HG03280 (cell line): ENCODE data around the gene SEMA4D.
"Not testable (repeated sequence)": the region's sequence is repeated elsewhere in the genome, so short reads cannot be mapped to it uniquely, and the experiment has no call there.

ENCODE experiments used
- ATAC-seq: cut with Tn5 transposase; IDR thresholded peaks from one replicate; pipeline ENCODE4 v1.9.1; 2021; ENCODE audit warnings: mild to moderate bottlenecking, moderate library complexity; ENCODE audit not compliant: unreplicated experiment

SEMA4D gene

GRCh38 chr9:89375191-89375760 lies 122.6 kb downstream of the SEMA4D start:
- no peak for ATAC-seq

- ATAC-seq, result no peak
Observed at GRCh38 chr9:89374176-89374575, 123.7 kb downstream of the SEMA4D start.

DNA sequence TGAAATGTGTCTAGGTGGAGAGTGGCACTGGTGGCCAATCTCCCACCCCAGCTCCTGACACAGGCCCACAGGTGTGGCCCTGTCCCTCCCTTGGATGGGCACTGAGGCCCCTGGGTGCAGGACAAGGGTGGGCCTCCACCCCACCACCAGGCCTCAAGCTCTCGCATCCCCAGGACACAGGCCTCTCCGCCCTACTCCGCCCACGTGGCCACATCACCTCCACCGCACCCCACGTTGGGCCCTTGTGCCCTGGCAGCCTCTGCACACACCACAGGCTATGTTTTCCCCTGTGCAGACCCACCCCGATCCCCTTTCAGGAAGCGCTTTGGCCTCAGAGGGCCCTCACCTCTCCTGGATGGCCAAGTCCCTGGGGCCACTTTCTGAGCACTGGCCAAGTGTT lies 124.9 kb downstream of the SEMA4D start:
- no peak for ATAC-seq

DNA sequence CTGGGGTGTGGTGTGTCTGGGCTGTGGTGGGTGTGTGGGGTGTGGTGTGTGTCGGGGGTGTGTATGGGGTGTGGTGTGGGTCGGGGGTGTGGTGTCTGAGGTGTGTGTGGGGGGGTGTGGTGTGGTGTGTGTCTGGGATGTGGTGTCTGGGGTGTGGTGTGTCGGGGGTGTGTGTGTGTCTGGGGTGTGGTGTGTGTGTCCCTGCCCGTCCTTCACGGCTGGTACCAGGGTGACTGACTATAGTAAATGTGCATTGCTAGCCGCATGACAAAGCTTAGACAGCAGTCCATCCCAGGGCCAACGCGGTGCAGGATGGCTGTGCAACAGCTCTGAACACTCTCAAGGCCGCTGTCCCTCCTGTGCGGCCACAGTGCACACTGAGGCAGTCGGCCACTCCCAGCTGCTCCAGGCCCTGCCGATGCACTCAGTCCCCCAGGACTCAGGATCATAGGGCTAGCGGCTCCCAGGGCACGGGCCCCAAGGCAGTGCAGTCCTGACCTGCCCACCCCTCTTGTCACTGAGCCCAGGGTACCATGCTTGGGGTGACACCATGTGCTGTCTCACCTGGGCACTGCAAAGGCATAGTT lies 125.6 kb downstream of the SEMA4D start:
- no peak for ATAC-seq

GRCh38 chr9:89371791-89372190 lies 126.1 kb downstream of the SEMA4D start:
- not testable (repeated sequence) for ATAC-seq

GRCh38 chr9:89370593-89370992 lies 127.3 kb downstream of the SEMA4D start:
- no peak for ATAC-seq

- no peak for ATAC-seq
Observed at GRCh38 chr9:89368978-89369377, 128.9 kb downstream of the SEMA4D start.

GRCh38 chr9:89368550-89368949 lies 129.4 kb downstream of the SEMA4D start:
- no peak for ATAC-seq

- no peak for ATAC-seq
Observed at GRCh38 chr9:89367726-89368437, 130.0 kb downstream of the SEMA4D start.

DNA sequence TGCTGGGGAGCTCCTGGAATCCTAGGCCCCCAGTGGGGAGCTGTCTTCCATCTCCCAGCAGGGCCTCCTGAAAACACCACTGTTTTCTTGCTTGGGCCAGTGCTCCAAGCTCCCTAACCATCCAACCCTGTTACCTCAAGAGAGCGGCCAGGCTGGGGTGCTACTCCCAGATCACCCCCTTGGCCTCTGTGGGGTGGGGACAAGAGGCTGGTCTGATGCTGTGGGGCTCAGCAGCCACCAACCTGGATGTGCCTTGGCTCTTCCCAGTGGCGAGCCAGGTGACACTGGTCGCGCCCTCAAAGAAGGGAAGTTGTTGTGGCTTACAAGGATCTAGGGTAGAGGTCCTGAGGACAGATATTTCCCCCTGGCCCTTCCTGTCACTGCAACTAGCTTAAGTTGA lies 130.6 kb downstream of the SEMA4D start:
- ATAC-seq, result no peak

DNA sequence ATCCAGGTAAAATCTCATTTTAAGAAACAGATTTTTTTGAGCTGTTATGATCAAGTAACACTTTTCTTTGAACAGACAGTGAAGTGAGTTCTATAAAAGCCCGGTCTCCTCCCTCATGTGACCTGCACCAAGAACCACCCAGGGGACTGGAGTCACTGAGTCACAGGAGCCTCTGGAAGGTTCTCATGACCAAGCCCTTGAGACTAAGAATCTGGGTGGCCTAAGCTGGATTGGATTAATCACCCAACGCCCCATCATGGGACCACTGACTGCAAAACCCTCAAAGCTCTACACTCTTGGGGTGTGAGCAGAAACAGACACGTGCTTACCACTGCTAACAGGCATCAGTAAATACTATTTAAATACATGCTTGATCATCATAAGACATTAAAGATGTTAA lies 131.2 kb downstream of the SEMA4D start:
- no peak for ATAC-seq

DNA sequence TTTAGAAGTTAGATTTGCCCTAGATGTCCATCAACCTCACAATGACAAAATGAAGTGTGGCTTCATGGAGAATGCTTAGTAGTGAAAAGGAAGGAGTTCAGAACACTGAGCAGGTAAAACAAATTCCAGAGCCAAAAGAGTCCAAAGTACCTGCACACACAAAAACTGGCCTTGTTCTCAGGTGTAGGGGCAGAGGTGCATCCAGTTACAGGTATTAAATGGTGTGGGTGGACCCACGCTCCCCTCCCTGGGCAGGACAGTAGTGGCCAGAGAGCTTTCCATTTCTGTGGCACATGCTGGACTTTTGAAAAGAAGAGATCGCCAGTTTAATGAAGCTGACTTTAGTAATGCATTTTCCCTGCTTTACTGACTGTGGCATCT lies 132.4 kb downstream of the SEMA4D start:
- no peak for ATAC-seq

DNA sequence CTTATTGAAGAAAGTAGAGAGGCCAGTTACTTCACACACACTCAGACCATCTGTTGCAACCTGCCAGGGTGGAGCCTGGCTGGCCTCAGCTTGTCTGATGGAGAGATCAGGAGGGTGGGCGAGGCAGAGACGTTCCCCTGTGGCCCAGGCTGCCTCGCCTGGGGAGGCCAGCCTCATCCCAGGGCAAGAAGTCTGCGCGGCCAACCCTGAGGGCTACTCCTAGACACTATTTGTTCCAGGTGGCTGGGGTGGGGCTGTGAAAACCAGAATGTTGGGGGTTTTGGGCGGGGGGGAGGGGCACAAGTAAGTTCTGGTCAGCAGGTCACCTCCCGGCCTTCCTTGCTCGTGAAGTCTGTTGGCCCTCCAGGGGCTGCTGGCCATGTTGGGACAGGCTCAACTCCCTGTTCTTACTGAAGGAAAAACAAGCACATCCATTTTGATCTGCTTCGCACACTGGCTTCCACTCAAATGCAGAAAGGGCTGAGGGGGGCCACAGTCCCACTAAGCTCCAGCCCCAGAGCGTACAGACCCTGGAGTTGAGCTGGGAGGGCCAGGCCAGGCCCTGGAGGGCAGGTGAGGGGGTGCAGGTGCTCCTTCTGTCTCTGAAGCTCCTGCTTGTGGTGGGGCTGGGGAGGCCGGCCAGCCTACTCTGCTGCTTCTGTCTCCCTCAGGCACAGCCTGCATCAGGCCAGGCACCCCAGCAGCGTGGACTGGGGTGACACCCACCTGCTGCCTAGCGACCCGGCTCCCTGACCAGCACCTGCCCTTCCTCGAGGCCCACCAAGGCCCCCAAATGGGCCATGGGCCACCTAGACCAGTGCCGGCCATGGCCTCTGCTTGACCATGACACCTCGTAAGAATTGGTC lies 133.0 kb downstream of the SEMA4D start:
- ATAC-seq, result no peak

- no peak for ATAC-seq
Observed at GRCh38 chr9:89363921-89364665, 133.8 kb downstream of the SEMA4D start.

GRCh38 chr9:89363311-89363670 lies 134.6 kb downstream of the SEMA4D start:
- ATAC-seq, result no peak

GRCh38 chr9:89362647-89363310 lies 135.1 kb downstream of the SEMA4D start:
- ATAC-seq, result no peak

DNA sequence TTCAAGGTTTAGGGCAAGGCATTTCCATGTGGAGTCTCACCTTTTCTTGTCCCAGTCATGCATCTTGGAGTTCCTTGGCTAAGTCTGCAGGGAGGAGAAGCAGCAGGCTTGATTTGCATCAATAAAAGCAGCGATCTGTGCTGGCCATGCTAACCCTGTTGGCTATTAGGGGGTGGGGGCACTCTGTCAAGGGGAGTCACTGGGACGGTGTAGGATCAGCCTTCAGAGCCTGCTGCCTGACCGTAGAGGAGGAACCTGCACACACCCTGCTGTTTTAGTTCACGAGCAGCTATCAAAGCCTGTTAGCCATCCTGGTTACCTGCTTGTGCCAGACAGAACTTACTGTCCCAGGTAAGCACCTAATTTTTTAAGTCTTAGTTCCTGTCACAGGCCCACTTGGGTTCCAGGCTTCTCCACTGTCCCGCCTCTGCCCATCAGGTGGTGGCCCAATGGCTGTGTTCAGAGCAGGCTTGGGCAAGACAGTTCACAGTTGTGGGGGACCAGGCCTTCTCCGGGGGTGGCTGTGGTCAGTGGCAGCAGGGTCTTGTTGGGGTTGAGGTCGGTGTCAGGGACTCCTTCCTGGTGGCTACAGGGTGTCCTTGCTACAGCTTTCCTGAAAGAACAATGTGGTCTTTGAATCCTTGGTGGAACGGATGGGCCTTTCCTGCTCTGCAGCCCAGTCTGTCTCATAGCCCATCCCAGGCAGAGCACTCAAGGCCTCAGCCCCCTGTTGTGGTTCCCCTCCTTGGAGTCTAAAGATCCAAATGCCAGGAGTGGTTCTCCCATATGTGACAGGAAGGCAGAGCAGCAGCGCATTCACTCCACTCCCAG lies 135.9 kb downstream of the SEMA4D start:
- ATAC-seq, result no peak

GRCh38 chr9:89361031-89361430 lies 136.9 kb downstream of the SEMA4D start:
- no peak for ATAC-seq

- no peak for ATAC-seq
Observed at GRCh38 chr9:89360465-89360864, 137.4 kb downstream of the SEMA4D start.
